WERI-Rb-1 (cell line): ENCODE data around the gene MAN1A1.

Experiments used
- DNase-seq: peaks from one replicate; pipeline ENCODE4 v3.0.0-alpha.2; 2020
- H3K27ac ChIP-seq: fragments of 250-450 bp; sonication (Bioruptor Pico); 2 replicates; pipeline ENCODE4 v1.5.1; 2020; ENCODE audit warnings: mild to moderate bottlenecking, moderate library complexity
- H3K27me3 ChIP-seq: fragments of 250-450 bp; sonication (Bioruptor Pico); 2 replicates; pipeline ENCODE4 v1.5.1; 2021; ENCODE audit warnings: mild to moderate bottlenecking, low read depth, moderate library complexity; ENCODE audit not compliant: insufficient read depth, severe bottlenecking
- H3K36me3 ChIP-seq: fragments of 250-450 bp; sonication (Bioruptor Pico); 2 replicates; pipeline ENCODE4 v1.5.1; 2020; ENCODE audit warnings: mild to moderate bottlenecking, moderate library complexity
- H3K4me3 ChIP-seq: 2 replicates; pipeline ENCODE4 v1.5.1; 2011; ENCODE audit warnings: low read depth, mild to moderate bottlenecking, control low read depth, low read length
- H3K9me3 ChIP-seq: fragments of 250-450 bp; sonication (Bioruptor Pico); 2 replicates; pipeline ENCODE4 v1.5.1; 2021; ENCODE audit warnings: mild to moderate bottlenecking, moderate library complexity; ENCODE audit not compliant: severe bottlenecking
- CTCF ChIP-seq: IDR thresholded peaks from 2 replicates; pipeline ENCODE4 v1.5.1; 2011; ENCODE audit warnings: low read depth, mild to moderate bottlenecking, control low read depth, inconsistent platforms, low read length

MAN1A1 gene

GRCh38 chr6:119333063-119333609 is 16.4 kb downstream of the MAN1A1 start:
- Histone ChIP-seq H3K27me3 (no peaks in the 10 kb centered on the region), H3K36me3 (no peaks in the 10 kb centered on the region), H3K27ac (no peak overlapping the region), H3K4me3 (no peak overlapping the region), H3K9me3 (no peaks in the 10 kb centered on the region)
- TF ChIP-seq CTCF = no peak
- DNase-seq = no peak

GRCh38 chr6:119331663-119332286 is 17.8 kb downstream of the MAN1A1 start:
- no peak for TF ChIP-seq CTCF
- H3K36me3 ChIP-seq = no peaks in the 10 kb centered on the region
- no peaks in the 10 kb centered on the region for H3K9me3 ChIP-seq
- H3K4me3 ChIP-seq = no peak overlapping the region
- no peak for DNase-seq
- H3K27me3 ChIP-seq = no peaks in the 10 kb centered on the region
- H3K27ac ChIP-seq = no peak overlapping the region

GRCh38 chr6:119330520-119331113 is 18.9 kb downstream of the MAN1A1 start:
- no peak overlapping the region for H3K4me3 ChIP-seq
- no peaks in the 10 kb centered on the region for H3K36me3 ChIP-seq
- no peaks in the 10 kb centered on the region for H3K27me3 ChIP-seq
- H3K9me3 ChIP-seq = no peaks in the 10 kb centered on the region
- H3K27ac ChIP-seq = no peak overlapping the region
- no peak for DNase-seq
- no peak for TF ChIP-seq CTCF

- no peak overlapping the region for H3K27ac ChIP-seq
- no peaks in the 10 kb centered on the region for H3K27me3 ChIP-seq
- no peak for TF ChIP-seq CTCF
- H3K4me3 ChIP-seq = no peak overlapping the region
- H3K9me3 ChIP-seq = no peaks in the 10 kb centered on the region
- H3K36me3 ChIP-seq = no peaks in the 10 kb centered on the region
- no peak for DNase-seq
Observed at GRCh38 chr6:119329794-119330180, 19.8 kb downstream of the MAN1A1 start.

GRCh38 chr6:119328892-119329793 is 20.4 kb downstream of the MAN1A1 start:
- TF ChIP-seq CTCF = no peak

More at GRCh38 chr6:119328892-119329793, 20.4 kb downstream of the MAN1A1 start:
- Histone ChIP-seq H3K27me3 (no peaks in the 10 kb centered on the region), H3K4me3 (no peak overlapping the region), H3K27ac (no peak overlapping the region), H3K36me3 (no peaks in the 10 kb centered on the region), H3K9me3 (no peaks in the 10 kb centered on the region)
- no peak for DNase-seq
